ENCODE data around the gene PTPRN2. TPM values are rescaled to one million over a fixed set of nuclear protein-coding genes. Genes with fewer than 3 reads are reported as not detected.

Gene PTPRN2
- total RNA-seq, 2 experiments from 2014 or later, result 0.70 TPM; not detected in 1

DNA sequence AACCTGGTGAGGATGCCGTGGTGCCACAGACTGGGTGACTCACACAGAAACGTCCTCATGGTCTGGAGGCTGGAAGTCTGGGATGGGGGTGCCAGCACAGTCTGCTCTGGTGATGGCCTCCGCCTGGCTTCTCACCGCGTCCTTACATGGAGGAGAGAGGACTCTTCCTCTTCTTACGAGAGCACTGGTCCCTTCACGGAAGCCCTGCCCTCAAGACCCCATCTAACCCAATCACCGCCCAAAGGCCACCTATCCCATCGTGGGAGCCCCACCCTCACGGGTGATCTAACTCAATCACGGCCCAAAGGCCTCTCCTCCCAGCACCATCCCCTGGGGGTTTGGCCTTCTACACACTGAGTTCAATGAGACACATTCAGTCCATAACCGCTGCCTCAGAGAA is 137.7 kb downstream of the PTPRN2 start:
- Histone ChIP-seq H4K20me1 (ENCODE audit: insufficient read depth, low read length) (no peaks in the 10 kb centered on the region), H2AFZ (ENCODE audit: low read length) (no peak overlapping the region), H3K4me2 (ENCODE audit: low read length) (no peak overlapping the region), H3K4me1 (ENCODE audit: insufficient read depth, low read length, poor library complexity, severe bottlenecking) (no peaks in the 10 kb centered on the region), H3K27ac (ENCODE audit: low read depth, low read length, poor library complexity, severe bottlenecking) (no peak overlapping the region), H3K36me3 (ENCODE audit: insufficient read depth, low read length) (no peaks in the 10 kb centered on the region), H3K4me3 (ENCODE audit: low read depth, low read length, poor library complexity, severe bottlenecking) (no peak overlapping the region), H3K79me2 (ENCODE audit: insufficient read depth, low read depth, low read length) (no peaks in the 10 kb centered on the region), H3K9me2 (ENCODE audit: insufficient read depth, low read length) (no peaks in the 10 kb centered on the region), H3K9me3 (ENCODE audit: low read length) (no peaks in the 10 kb centered on the region)
- CTCF ChIA-PET (ENCODE audit: unreplicated experiment), result no interaction called here
- DNase-seq (ENCODE audit: low spot score), result no peak
- intact Hi-C loops (cut with micrococcal nuclease; ENCODE audit: unreplicated experiment), result no loop called here
- POLR2A ChIA-PET, result no interaction called here
- TF ChIP-seq EZH2phosphoT487 (IDR thresholded peaks at IDR 0.05; ENCODE audit: borderline replicate concordance, low read depth, low read length), result no peak
- TF ChIP-seq, protein P1, sequence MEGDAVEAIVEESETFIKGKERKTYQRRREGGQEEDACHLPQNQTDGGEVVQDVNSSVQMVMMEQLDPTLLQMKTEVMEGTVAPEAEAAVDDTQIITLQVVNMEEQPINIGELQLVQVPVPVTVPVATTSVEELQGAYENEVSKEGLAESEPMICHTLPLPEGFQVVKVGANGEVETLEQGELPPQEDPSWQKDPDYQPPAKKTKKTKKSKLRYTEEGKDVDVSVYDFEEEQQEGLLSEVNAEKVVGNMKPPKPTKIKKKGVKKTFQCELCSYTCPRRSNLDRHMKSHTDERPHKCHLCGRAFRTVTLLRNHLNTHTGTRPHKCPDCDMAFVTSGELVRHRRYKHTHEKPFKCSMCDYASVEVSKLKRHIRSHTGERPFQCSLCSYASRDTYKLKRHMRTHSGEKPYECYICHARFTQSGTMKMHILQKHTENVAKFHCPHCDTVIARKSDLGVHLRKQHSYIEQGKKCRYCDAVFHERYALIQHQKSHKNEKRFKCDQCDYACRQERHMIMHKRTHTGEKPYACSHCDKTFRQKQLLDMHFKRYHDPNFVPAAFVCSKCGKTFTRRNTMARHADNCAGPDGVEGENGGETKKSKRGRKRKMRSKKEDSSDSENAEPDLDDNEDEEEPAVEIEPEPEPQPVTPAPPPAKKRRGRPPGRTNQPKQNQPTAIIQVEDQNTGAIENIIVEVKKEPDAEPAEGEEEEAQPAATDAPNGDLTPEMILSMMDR (conservative IDR thresholded peaks at IDR 0.05; ENCODE audit: low read length), result no peak
- no TSS peak for BruUV-seq (replicated peaks)

DNA sequence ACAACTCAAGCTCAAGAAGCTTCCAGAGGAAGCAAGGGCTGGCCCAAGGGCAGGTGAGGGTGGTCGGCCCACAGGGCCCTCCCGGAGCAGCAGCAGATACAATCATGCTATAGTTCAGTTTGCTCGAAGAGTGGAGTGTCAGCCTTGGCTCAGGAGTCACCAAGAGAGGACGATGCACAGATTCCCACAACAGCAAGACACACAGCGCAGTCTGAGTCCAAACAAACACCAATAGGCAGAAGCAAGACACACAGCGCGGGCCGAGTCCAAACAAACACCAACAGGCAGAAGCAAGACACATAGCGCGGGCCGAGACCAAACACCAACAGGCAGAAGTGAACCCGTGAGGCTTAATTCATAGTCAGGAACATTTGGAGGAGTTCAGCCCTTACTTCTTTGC is 138.4 kb downstream of the PTPRN2 start:
- BruUV-seq (replicated peaks), result no TSS peak
- H4K20me1 ChIP-seq (ENCODE audit: insufficient read depth, low read length), result no peaks in the 10 kb centered on the region
- no peak overlapping the region for H3K4me3 ChIP-seq (ENCODE audit: low read depth, low read length, poor library complexity, severe bottlenecking)
- DNase-seq (ENCODE audit: low spot score), result no peak
- no peak overlapping the region for H3K27ac ChIP-seq (ENCODE audit: low read depth, low read length, poor library complexity, severe bottlenecking)
- ChIA-PET POLR2A (no interaction called here), CTCF (ENCODE audit: unreplicated experiment) (no interaction called here)
- no peaks in the 10 kb centered on the region for H3K4me1 ChIP-seq (ENCODE audit: insufficient read depth, low read length, poor library complexity, severe bottlenecking)
- no peak overlapping the region for H3K4me2 ChIP-seq (ENCODE audit: low read length)
- no peaks in the 10 kb centered on the region for H3K36me3 ChIP-seq (ENCODE audit: insufficient read depth, low read length)
- H3K9me3 ChIP-seq (ENCODE audit: low read length), result no peaks in the 10 kb centered on the region
- no peaks in the 10 kb centered on the region for H3K9me2 ChIP-seq (ENCODE audit: insufficient read depth, low read length)
- H3K79me2 ChIP-seq (ENCODE audit: insufficient read depth, low read depth, low read length), result no peaks in the 10 kb centered on the region
- intact Hi-C loops (cut with micrococcal nuclease; ENCODE audit: unreplicated experiment), result no loop called here
- no peak overlapping the region for H2AFZ ChIP-seq (ENCODE audit: low read length)
- TF ChIP-seq EZH2phosphoT487 (IDR thresholded peaks at IDR 0.05; ENCODE audit: borderline replicate concordance, low read depth, low read length), result no peak
- TF ChIP-seq, protein P1 (conservative IDR thresholded peaks at IDR 0.05; ENCODE audit: low read length), result no peak

DNA sequence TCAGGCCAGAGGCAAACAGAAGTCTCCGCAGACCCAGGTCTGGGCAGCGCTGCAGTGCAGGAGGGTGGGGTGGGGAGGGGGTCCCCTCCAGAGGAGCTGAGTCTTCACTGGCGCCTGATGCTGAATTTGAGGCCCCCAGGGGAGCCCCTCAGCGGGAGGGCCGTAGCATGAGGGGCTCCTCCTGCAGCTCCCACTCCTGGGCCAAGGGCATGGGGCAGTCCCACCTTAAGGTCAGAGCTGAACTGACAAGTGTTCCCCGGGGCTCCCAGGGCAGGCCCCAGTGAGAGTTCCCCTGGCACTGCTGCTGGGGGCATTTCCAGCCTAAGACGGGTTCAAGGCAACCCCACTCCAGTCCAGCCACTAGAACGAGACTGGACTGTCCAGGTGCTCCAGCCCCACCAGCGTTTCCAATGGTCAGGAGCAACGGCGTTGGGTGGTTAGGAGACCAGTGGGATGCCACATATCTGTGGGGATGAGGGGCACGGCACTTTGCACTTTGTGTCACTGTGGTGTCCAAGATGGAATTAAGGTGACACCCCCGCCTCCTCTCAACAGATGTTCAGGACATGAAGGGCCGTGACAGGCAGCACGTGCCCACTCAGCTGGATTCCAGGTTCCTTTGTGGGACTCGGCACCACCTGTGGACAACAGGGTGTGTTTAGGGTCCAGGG is 139.1 kb downstream of the PTPRN2 start:
- Histone ChIP-seq H3K9me3 (ENCODE audit: low read length) (no peaks in the 10 kb centered on the region), H3K27ac (ENCODE audit: low read depth, low read length, poor library complexity, severe bottlenecking) (no peak overlapping the region), H3K4me2 (ENCODE audit: low read length) (no peak overlapping the region), H4K20me1 (ENCODE audit: insufficient read depth, low read length) (no peaks in the 10 kb centered on the region), H3K4me3 (ENCODE audit: low read depth, low read length, poor library complexity, severe bottlenecking) (no peak overlapping the region), H2AFZ (ENCODE audit: low read length) (no peak overlapping the region), H3K36me3 (ENCODE audit: insufficient read depth, low read length) (no peaks in the 10 kb centered on the region), H3K79me2 (ENCODE audit: insufficient read depth, low read depth, low read length) (no peaks in the 10 kb centered on the region), H3K9me2 (ENCODE audit: insufficient read depth, low read length) (no peaks in the 10 kb centered on the region), H3K4me1 (ENCODE audit: insufficient read depth, low read length, poor library complexity, severe bottlenecking) (no peaks in the 10 kb centered on the region)
- ChIA-PET CTCF (ENCODE audit: unreplicated experiment) (no interaction called here), POLR2A (no interaction called here)
- no peak for DNase-seq (ENCODE audit: low spot score)
- TF ChIP-seq EZH2phosphoT487 (IDR thresholded peaks at IDR 0.05; ENCODE audit: borderline replicate concordance, low read depth, low read length), result no peak
- TF ChIP-seq, protein P1 (conservative IDR thresholded peaks at IDR 0.05; ENCODE audit: low read length), result no peak
- intact Hi-C loops (cut with micrococcal nuclease; ENCODE audit: unreplicated experiment), result no loop called here
- BruUV-seq (replicated peaks), result no TSS peak

All from OCI-LY7 (cell line).